Heart right ventricle (tissue), 16 donors: ENCODE results near the gene NFIL3. TPM values are rescaled to one million over a fixed set of nuclear protein-coding genes. Genes with fewer than 3 reads are reported as not detected.

ENCODE experiments used
- ATAC-seq, 8 donors: fragments of 200-7000 bp; cut with Tn5 transposase; one replicate each; pipeline ENCODE4 v1.9.1; 2020; ENCODE audit warnings: mild to moderate bottlenecking in 8 of 8, moderate library complexity in 8 of 8, moderate number of reproducible peaks in 1 of 8
- DNase-seq, 2 donors: peaks; one replicate each; pipeline ENCODE4 v3.0.0-alpha.2; 2020
- H3K27ac ChIP-seq, 10 donors: fragments of 200-600 bp; sonication (generic) in 2 of 10; one replicate each; pipeline versions ENCODE4 v1.5.0 to v1.8.0; 2020 to 2022; ENCODE audit warnings: mild to moderate bottlenecking in 3 of 10
- H3K27me3 ChIP-seq, 7 donors: fragments of 200-600 bp; one replicate each; pipeline ENCODE4 v1.8.0; 2021 to 2022; ENCODE audit warnings: mild to moderate bottlenecking in 2 of 7
- H3K36me3 ChIP-seq, 9 donors: fragments of 200-600 bp; sonication (generic) in 1 of 9; one replicate each; pipeline versions ENCODE4 v1.5.0 to v1.8.0; 2020 to 2022; ENCODE audit warnings: mild to moderate bottlenecking in 2 of 9
- H3K4me1 ChIP-seq, 9 donors: fragments of 200-600 bp; sonication (generic) in 1 of 9; one replicate each; pipeline versions ENCODE4 v1.5.0 to v1.8.0; 2020 to 2022; ENCODE audit warnings: mild to moderate bottlenecking in 4 of 9
- H3K4me3 ChIP-seq, 10 donors: fragments of 200-600 bp; sonication (generic) in 2 of 10; one replicate each; pipeline versions ENCODE4 v1.5.0 to v1.8.0; 2020 to 2022; ENCODE audit warnings: mild to moderate bottlenecking in 7 of 10, moderate library complexity in 2 of 10
- H3K9me3 ChIP-seq, 11 donors: fragments of 200-600 bp in 10 of 11; sonication (generic) in 2 of 11; one replicate each; pipeline versions ENCODE4 v1.5.0 to v1.8.0; 2013 to 2022; ENCODE audit warnings: mild to moderate bottlenecking in 2 of 11, control low read depth in 1 of 11, moderate library complexity in 1 of 11
- WGBS, 2 donors: extraction: QIAGEN DNeasy Blood & Tissue Kit; methylation state at CpG; one replicate each; pipeline ENCODE4 v1.1.7; 2013; ENCODE audit warnings: inconsistent platforms in 1 of 2; 5-methylcytosine and 5-hydroxymethylcytosine counted together
- intact Hi-C, 10 donors: fragments of 100-400 bp; cut with DNase I; formaldehyde crosslinking; loops; one replicate each; pipeline versions ENCODE4 v1.11.1 to v1.14.2; 2022
- polyA plus RNA-seq, 2 donors: library from polyadenylated mRNA; stranded (reverse); fragments of 200-250 nt; gene quantifications; one replicate each; pipeline ENCODE4 v1.2.3, GENCODE V29; 2013
- total RNA-seq, 10 donors: library from RNA; stranded (reverse); fragmentation: NEBNext Ultra II Directional in 3 of 10; extraction: Animal tissue kit (Norgen Biotek cat#: 25700) in 3 of 10; gene quantifications; one replicate each; pipeline versions ENCODE4 v1.2.1 to v1.2.4, GENCODE V29; 2021 to 2023
- TF ChIP-seq, protein P1 (sequence below), 9 donors: fragments of 200-600 bp; sonication (generic) in 2 of 9; IDR thresholded peaks; one replicate each; pipeline versions ENCODE4 v1.5.0 to v1.8.0; 2021 to 2022; ENCODE audit warnings: antibody characterized with exemption in 9 of 9, mild to moderate bottlenecking in 5 of 9, moderate library complexity in 1 of 9
- donor health status: Arrhythmogenic right ventricular cardiomyopathy.
- donor health status: ischemic (EF 13 %, LVEDD 7.1; RV severe dilation, severe dysfunction).
- donor health status: healthy with polysubstance abuse.
- donor health status: DM: no; HTN: yes; CAD: no.
- donor health status: DM: no; HTN: no; CAD: no.
- donor health status: ischemic (EF 25% LVEDD 6.9; RV normal size, moderate dysfunction).
- donor health status: ischemic (EF 25% LVEDD 5.7; RV mildly dilated, moderate dysfunction).
- donor health status: healthy.
- donor health status: DM: yes; HTN: yes; CAD: no.
- donor health status: Ischemic cardiomyopathy.
- donor health status: ischemic (EF 35%, LVEDD 5.7; RV mildly dilated, moderate dysfunction).
- donor health status: nonischemic (EF 11% LVEDD 7.7; RV severe dilation, severe dysfunction).
- donor health status: DM: yes; HTN: yes; CAD: no.
- donor health status: PGD.
- donor health status: ischemic (EF 29% LVEDD 5.4; RV normal size, mild dysfunction).
- donor health status: nonischemic (EF 23%, LVEDD 6.1; RV moderate dilation, normal function).

The NFIL3 gene
- total and polyA plus RNA-seq, 12 donors = 10.8 to 88.0 (median 26.9) TPM

DNA sequence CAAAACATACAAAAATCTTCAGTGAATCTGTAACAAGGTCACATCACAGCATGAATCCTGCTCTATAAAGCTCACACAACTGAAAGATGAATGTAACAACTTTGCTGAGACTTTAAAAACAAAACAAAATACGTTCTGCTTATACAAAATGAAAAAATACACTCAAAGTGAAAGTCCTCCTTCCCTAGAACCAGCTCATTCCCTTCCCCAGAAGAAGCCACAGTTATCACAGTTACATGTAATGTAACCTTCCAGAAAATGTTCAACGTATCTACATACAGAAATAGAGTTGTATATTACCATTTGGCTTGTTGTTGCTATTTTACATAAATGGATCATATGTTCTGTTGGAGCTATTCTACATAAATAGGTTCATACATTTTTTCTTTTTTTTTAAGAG lies 64.5 kb downstream of the NFIL3 start:
- intact Hi-C loops = loop anchor here in 2 of 10 donors (5.0 to 10.0 kb wide), 2 partner anchors 46 to 262 kb away; no protein-coding TSS in a partner anchor
- WGBS, 2 donors = 75 to 82% methylated on average over 2 of the region's 2 CpGs
- Histone ChIP-seq H3K9me3 (no peaks in the 10 kb centered on the region), H3K36me3 (peaks cover 0 to 40% (median 5%) of the 10 kb centered on the region in 9 donors), H3K27ac (no peak overlapping the region), H3K27me3 (no peaks in the 10 kb centered on the region), H3K4me1 (peaks cover 0 to 43% (median 34%) of the 10 kb centered on the region in 9 donors), H3K4me3 (no peak overlapping the region)
- DNase-seq = no peak
- ATAC-seq = no peak
- TF ChIP-seq, protein P1, sequence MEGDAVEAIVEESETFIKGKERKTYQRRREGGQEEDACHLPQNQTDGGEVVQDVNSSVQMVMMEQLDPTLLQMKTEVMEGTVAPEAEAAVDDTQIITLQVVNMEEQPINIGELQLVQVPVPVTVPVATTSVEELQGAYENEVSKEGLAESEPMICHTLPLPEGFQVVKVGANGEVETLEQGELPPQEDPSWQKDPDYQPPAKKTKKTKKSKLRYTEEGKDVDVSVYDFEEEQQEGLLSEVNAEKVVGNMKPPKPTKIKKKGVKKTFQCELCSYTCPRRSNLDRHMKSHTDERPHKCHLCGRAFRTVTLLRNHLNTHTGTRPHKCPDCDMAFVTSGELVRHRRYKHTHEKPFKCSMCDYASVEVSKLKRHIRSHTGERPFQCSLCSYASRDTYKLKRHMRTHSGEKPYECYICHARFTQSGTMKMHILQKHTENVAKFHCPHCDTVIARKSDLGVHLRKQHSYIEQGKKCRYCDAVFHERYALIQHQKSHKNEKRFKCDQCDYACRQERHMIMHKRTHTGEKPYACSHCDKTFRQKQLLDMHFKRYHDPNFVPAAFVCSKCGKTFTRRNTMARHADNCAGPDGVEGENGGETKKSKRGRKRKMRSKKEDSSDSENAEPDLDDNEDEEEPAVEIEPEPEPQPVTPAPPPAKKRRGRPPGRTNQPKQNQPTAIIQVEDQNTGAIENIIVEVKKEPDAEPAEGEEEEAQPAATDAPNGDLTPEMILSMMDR (IDR thresholded peaks at IDR 0.05) = no peak

Other genes starting within 250 kb of the NFIL3 start
- 10 to 100 TPM; 30.6 to 51.3 (median 44.2) TPM for gene AUH, start 61.9 kb downstream of the NFIL3 start, total RNA-seq
- 10 to 100 TPM; 16.3 to 56.3 TPM for gene AUH, start 61.9 kb downstream of the NFIL3 start, polyA plus RNA-seq